ENCODE data around the gene PPIG.

PPIG gene

DNA sequence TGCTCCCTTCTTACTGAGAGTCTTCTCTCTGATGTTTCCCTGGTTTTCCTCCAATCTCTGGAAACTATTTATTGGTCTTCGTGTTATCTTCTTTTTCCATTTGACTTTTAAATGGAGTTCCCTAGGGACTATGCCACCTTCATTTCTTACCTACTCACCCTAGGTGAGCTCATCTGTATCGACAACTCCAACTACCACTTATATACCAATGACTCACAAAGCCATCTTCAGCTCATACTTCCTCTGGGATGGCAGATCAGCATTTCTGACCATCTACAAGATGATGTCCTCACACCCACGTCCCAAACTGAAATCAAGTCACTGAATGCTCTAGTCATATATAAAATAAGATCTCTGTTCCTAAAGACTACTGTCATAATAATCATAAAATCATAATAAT, 69.5 kb downstream of the PPIG start:
- Histone ChIP-seq H2AFZ (ENCODE audit: low read depth, low read length) (no peak overlapping the region), H3K4me2 (ENCODE audit: insufficient read depth, low read length) (no peak overlapping the region), H3K9me3 (ENCODE audit: insufficient read depth, low read length, severe bottlenecking) (no peaks in the 10 kb centered on the region), H3K9ac (ENCODE audit: low read depth, low read length) (no peak overlapping the region), H4K20me1 (ENCODE audit: insufficient read depth, low read length) (no peaks in the 10 kb centered on the region), H3K4me3 (ENCODE audit: low read depth in 1 of 2, low read length in 2 of 2) (no peak overlapping the region), H3K27me3 (ENCODE audit: insufficient read depth, low read length, poor library complexity) (peaks cover 11% of the 10 kb centered on the region), H3K4me1 (ENCODE audit: insufficient read depth, low read length) (no peaks in the 10 kb centered on the region), H3K36me3 (ENCODE audit: insufficient read depth, low read length) (no peaks in the 10 kb centered on the region), H3K79me2 (ENCODE audit: insufficient read depth, low read length) (no peaks in the 10 kb centered on the region), H3K27ac (ENCODE audit: low read length) (no peak overlapping the region)
- no peak for ATAC-seq (ENCODE audit: insufficient read depth, low read depth)
- no peak for DNase-seq
- TF ChIP-seq, protein P1, sequence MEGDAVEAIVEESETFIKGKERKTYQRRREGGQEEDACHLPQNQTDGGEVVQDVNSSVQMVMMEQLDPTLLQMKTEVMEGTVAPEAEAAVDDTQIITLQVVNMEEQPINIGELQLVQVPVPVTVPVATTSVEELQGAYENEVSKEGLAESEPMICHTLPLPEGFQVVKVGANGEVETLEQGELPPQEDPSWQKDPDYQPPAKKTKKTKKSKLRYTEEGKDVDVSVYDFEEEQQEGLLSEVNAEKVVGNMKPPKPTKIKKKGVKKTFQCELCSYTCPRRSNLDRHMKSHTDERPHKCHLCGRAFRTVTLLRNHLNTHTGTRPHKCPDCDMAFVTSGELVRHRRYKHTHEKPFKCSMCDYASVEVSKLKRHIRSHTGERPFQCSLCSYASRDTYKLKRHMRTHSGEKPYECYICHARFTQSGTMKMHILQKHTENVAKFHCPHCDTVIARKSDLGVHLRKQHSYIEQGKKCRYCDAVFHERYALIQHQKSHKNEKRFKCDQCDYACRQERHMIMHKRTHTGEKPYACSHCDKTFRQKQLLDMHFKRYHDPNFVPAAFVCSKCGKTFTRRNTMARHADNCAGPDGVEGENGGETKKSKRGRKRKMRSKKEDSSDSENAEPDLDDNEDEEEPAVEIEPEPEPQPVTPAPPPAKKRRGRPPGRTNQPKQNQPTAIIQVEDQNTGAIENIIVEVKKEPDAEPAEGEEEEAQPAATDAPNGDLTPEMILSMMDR (IDR thresholded peaks at IDR 0.05; ENCODE audit: borderline replicate concordance, extremely low read depth, low read length, poor library complexity, severe bottlenecking): no peak
- TF ChIP-seq EZH2 (IDR thresholded peaks at IDR 0.05; ENCODE audit: borderline replicate concordance, low read depth, low read length, severe bottlenecking): no peak

DNA sequence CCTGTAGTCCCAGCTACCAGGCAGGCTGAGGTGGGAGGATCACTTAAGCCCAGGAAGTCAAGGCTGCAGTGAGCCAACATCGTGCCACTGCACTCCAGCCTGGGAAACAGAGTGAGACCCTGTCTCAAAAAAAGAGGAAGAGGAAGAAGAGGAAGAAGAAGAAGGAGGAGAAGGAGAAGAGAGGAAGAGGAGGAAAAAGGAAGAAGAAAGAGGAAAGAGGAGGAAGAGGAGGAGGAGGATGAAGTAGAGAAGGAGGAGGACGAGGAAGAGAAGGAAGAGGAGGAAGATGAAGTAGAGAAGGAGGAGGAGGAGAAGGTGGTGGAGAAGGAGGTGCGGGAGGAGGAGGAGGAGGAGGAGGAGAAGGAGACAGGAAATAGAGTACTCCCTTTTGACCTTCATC, 72.0 kb downstream of the PPIG start:
- Histone ChIP-seq H3K4me3 (ENCODE audit: low read depth in 1 of 2, low read length in 2 of 2) (no peak overlapping the region), H3K36me3 (ENCODE audit: insufficient read depth, low read length) (no peaks in the 10 kb centered on the region), H3K4me1 (ENCODE audit: insufficient read depth, low read length) (no peaks in the 10 kb centered on the region), H2AFZ (ENCODE audit: low read depth, low read length) (no peak overlapping the region), H4K20me1 (ENCODE audit: insufficient read depth, low read length) (no peaks in the 10 kb centered on the region), H3K79me2 (ENCODE audit: insufficient read depth, low read length) (no peaks in the 10 kb centered on the region), H3K27ac (ENCODE audit: low read length) (no peak overlapping the region), H3K27me3 (ENCODE audit: insufficient read depth, low read length, poor library complexity) (peaks cover 11% of the 10 kb centered on the region), H3K9me3 (ENCODE audit: insufficient read depth, low read length, severe bottlenecking) (no peaks in the 10 kb centered on the region), H3K9ac (ENCODE audit: low read depth, low read length) (no peak overlapping the region), H3K4me2 (ENCODE audit: insufficient read depth, low read length) (no peak overlapping the region)
- no peak for TF ChIP-seq EZH2 (IDR thresholded peaks at IDR 0.05; ENCODE audit: borderline replicate concordance, low read depth, low read length, severe bottlenecking)
- TF ChIP-seq, protein P1 (IDR thresholded peaks at IDR 0.05; ENCODE audit: borderline replicate concordance, extremely low read depth, low read length, poor library complexity, severe bottlenecking): no peak
- DNase-seq (no peak), ATAC-seq (ENCODE audit: insufficient read depth, low read depth) (no peak)

DNA sequence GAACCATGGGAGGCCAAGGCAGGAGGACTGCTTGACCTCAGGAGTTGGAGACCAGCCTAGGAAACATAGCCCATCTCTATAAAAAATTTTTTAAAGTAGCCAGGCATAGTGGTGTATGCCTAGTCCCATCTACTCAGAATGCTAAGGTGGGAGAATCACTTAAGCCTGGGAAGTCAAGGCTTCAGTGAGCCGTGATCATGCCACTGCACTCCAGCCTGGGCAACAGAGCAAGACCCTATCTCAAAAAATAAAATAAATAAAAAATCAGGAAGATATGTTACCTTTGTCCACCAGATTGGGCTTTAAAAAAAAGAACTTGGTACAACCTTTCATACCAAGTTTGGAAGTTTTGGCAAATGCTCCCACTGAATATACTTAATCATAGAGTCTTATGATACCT, 74.7 kb downstream of the PPIG start:
- Histone ChIP-seq H4K20me1 (ENCODE audit: insufficient read depth, low read length) (no peaks in the 10 kb centered on the region), H3K4me2 (ENCODE audit: insufficient read depth, low read length) (no peak overlapping the region), H3K4me3 (ENCODE audit: low read depth in 1 of 2, low read length in 2 of 2) (no peak overlapping the region), H3K27ac (ENCODE audit: low read length) (no peak overlapping the region), H3K9me3 (ENCODE audit: insufficient read depth, low read length, severe bottlenecking) (no peaks in the 10 kb centered on the region), H3K36me3 (ENCODE audit: insufficient read depth, low read length) (no peaks in the 10 kb centered on the region), H3K9ac (ENCODE audit: low read depth, low read length) (no peak overlapping the region), H2AFZ (ENCODE audit: low read depth, low read length) (no peak overlapping the region), H3K79me2 (ENCODE audit: insufficient read depth, low read length) (no peaks in the 10 kb centered on the region), H3K4me1 (ENCODE audit: insufficient read depth, low read length) (no peaks in the 10 kb centered on the region), H3K27me3 (ENCODE audit: insufficient read depth, low read length, poor library complexity) (peaks cover 7% of the 10 kb centered on the region)
- ATAC-seq (ENCODE audit: insufficient read depth, low read depth) (no peak), DNase-seq (no peak)
- TF ChIP-seq, protein P1 (IDR thresholded peaks at IDR 0.05; ENCODE audit: borderline replicate concordance, extremely low read depth, low read length, poor library complexity, severe bottlenecking): no peak
- TF ChIP-seq EZH2 (IDR thresholded peaks at IDR 0.05; ENCODE audit: borderline replicate concordance, low read depth, low read length, severe bottlenecking): no peak

DNA sequence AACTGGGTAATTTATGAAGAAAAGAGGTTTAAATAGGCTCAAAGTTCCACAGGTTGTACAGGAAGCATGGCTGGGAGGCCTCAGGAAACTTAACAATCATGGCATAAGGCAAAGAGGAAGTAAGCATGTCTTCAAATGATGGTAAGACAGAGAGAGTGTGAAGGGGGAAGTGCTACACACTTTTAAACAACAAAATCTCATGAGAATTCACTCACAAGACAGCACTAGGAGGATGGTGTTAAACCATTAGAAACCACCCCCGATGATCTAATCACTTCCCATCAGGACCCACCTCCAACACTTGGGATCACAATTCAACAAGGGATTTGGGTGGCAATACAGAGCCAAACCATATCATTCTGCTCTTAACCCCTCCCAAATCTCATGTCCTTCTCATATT, 75.2 kb downstream of the PPIG start:
- Histone ChIP-seq H3K36me3 (ENCODE audit: insufficient read depth, low read length) (no peaks in the 10 kb centered on the region), H3K4me1 (ENCODE audit: insufficient read depth, low read length) (no peaks in the 10 kb centered on the region), H3K9me3 (ENCODE audit: insufficient read depth, low read length, severe bottlenecking) (no peaks in the 10 kb centered on the region), H3K4me2 (ENCODE audit: insufficient read depth, low read length) (no peak overlapping the region), H3K79me2 (ENCODE audit: insufficient read depth, low read length) (no peaks in the 10 kb centered on the region), H2AFZ (ENCODE audit: low read depth, low read length) (no peak overlapping the region), H3K27me3 (ENCODE audit: insufficient read depth, low read length, poor library complexity) (peaks cover 7% of the 10 kb centered on the region), H3K27ac (ENCODE audit: low read length) (no peak overlapping the region), H4K20me1 (ENCODE audit: insufficient read depth, low read length) (no peaks in the 10 kb centered on the region), H3K4me3 (ENCODE audit: low read depth in 1 of 2, low read length in 2 of 2) (no peak overlapping the region), H3K9ac (ENCODE audit: low read depth, low read length) (no peak overlapping the region)
- TF ChIP-seq, protein P1 (IDR thresholded peaks at IDR 0.05; ENCODE audit: borderline replicate concordance, extremely low read depth, low read length, poor library complexity, severe bottlenecking): no peak
- TF ChIP-seq EZH2 (IDR thresholded peaks at IDR 0.05; ENCODE audit: borderline replicate concordance, low read depth, low read length, severe bottlenecking): no peak
- no peak for DNase-seq
- ATAC-seq (ENCODE audit: insufficient read depth, low read depth): no peak
